ENCODE results near the gene SYTL2. TPM values are rescaled to one million over a fixed set of nuclear protein-coding genes. Genes with fewer than 3 reads are reported as not detected.

Gene SYTL2
- total and polyA plus RNA-seq, 12 donors, result 8.2 to 134 (median 19.4) TPM

- TF ChIP-seq CTCF (IDR thresholded peaks at IDR 0.05) (no peak), POLR2A (IDR thresholded peaks at IDR 0.05) (no peak)
Measured at GRCh38 chr11:85752890-85753581, 57.9 kb downstream of the SYTL2 start.

GRCh38 chr11:85752201-85752889 lies 58.6 kb downstream of the SYTL2 start:
- Histone ChIP-seq H3K4me1 (replicated peaks in 1 of 2) (peaks cover 0 to 10% of the 10 kb centered on the region in 2 donors), H3K27ac (no peak overlapping the region), H3K36me3 (replicated peaks in 1 of 2) (no peaks in the 10 kb centered on the region), H3K9me3 (replicated peaks in 1 of 3) (no peaks in the 10 kb centered on the region), H3K4me3 (no peak overlapping the region), H3K27me3 (no peaks in the 10 kb centered on the region)
- 41 to 51% (median 44%) methylated on average over 4 of the region's 4 CpGs for WGBS, 4 donors
- TF ChIP-seq POLR2A (IDR thresholded peaks at IDR 0.05) (no peak), CTCF (IDR thresholded peaks at IDR 0.05) (no peak)
- intact Hi-C loops (cut with DNase I), result no loop called here
- DNase-seq, result peak; percentile 19 to 79 (median 66)

More at GRCh38 chr11:85752890-85753581, 57.9 kb downstream of the SYTL2 start:
- WGBS, 4 donors, result 70 to 83% (median 79%) methylated on average over 7 of the region's 7 CpGs
- H3K27ac ChIP-seq, result no peak overlapping the region
- peaks cover 0 to 10% of the 10 kb centered on the region in 2 donors for H3K4me1 ChIP-seq (replicated peaks in 1 of 2)
- no peaks in the 10 kb centered on the region for H3K9me3 ChIP-seq (replicated peaks in 1 of 3)
- intact Hi-C loops (cut with DNase I), result no loop called here
- H3K27me3 ChIP-seq, result no peaks in the 10 kb centered on the region
- H3K36me3 ChIP-seq (replicated peaks in 1 of 2), result no peaks in the 10 kb centered on the region
- DNase-seq, result peak in 5 of 7 donors; percentile 16 to 59 (median 22)
- H3K4me3 ChIP-seq, result no peak overlapping the region

GRCh38 chr11:85751724-85752123 lies 59.2 kb downstream of the SYTL2 start:
- intact Hi-C loops (cut with DNase I), result no loop called here
- no peak for DNase-seq
- H3K4me3 ChIP-seq, result no peak overlapping the region
- no peak overlapping the region for H3K27ac ChIP-seq
- H3K27me3 ChIP-seq, result no peaks in the 10 kb centered on the region
- TF ChIP-seq CTCF (IDR thresholded peaks at IDR 0.05), result no peak
- no peak for TF ChIP-seq POLR2A (IDR thresholded peaks at IDR 0.05)
- no peaks in the 10 kb centered on the region for H3K9me3 ChIP-seq (replicated peaks in 1 of 3)
- no peaks in the 10 kb centered on the region for H3K36me3 ChIP-seq (replicated peaks in 1 of 2)
- H3K4me1 ChIP-seq (replicated peaks in 1 of 2), result peaks cover 0 to 10% of the 10 kb centered on the region in 2 donors

GRCh38 chr11:85750646-85751045 lies 60.3 kb downstream of the SYTL2 start:
- Histone ChIP-seq H3K36me3 (replicated peaks in 1 of 2) (no peaks in the 10 kb centered on the region), H3K4me3 (no peak overlapping the region), H3K9me3 (replicated peaks in 1 of 3) (no peaks in the 10 kb centered on the region), H3K27me3 (no peaks in the 10 kb centered on the region), H3K27ac (no peak overlapping the region), H3K4me1 (replicated peaks in 1 of 2) (peaks cover 0 to 14% of the 10 kb centered on the region in 2 donors)
- intact Hi-C loops (cut with DNase I), result no loop called here
- WGBS, 4 donors, result 73 to 89% (median 82%) methylated on average over 3 of the region's 3 CpGs
- DNase-seq, result no peak
- TF ChIP-seq CTCF (IDR thresholded peaks at IDR 0.05) (no peak), POLR2A (IDR thresholded peaks at IDR 0.05) (no peak)

Measured in adrenal gland (tissue), 12 donors.